OCI-LY3 (cell line): Measurements from ENCODE around the gene MAN1A1.
A peak's percentile ranks its signal among the peaks of the same experiment; 100 is the strongest.

Experiments used
- H2AFZ ChIP-seq: fragments of 200-600, 300-600 bp; shearing (Covaris generic); 2 replicates; pipeline ENCODE4 v1.6.0; 2014; ENCODE audit warnings: antibody characterized with exemption, low read depth, low read length
- H3K27ac ChIP-seq: fragments of 200-600, 300-600 bp; sonication (generic); 2 replicates; pipeline ENCODE4 v1.5.1; 2014; ENCODE audit warnings: mild to moderate bottlenecking, low read length, moderate library complexity, mixed read lengths
- H3K27me3 ChIP-seq: fragments of 200-600, 300-600 bp; sonication (generic); 2 replicates; pipeline ENCODE4 v1.6.1; 2014; ENCODE audit warnings: low read depth, low read length, mixed read lengths
- H3K36me3 ChIP-seq: fragments of 200-600, 300-600 bp; sonication (generic); replicated peaks from 2 replicates; pipeline ENCODE3; 2014; ENCODE audit warnings: low read depth, low read length, mixed read lengths
- H3K4me1 ChIP-seq: fragments of 300-600, 200-600 bp; sonication (generic); 2 replicates; pipeline ENCODE4 v1.6.1; 2014; ENCODE audit warnings: low read length, mixed read lengths
- H3K4me2 ChIP-seq: fragments of 200-600, 300-600 bp; sonication (generic); 2 replicates; pipeline ENCODE4 v1.6.1; 2014; ENCODE audit warnings: low read length, mixed read lengths
- H3K4me3 ChIP-seq: fragments of 300-600, 200-600 bp; sonication (generic); 2 replicates; pipeline ENCODE4 v1.5.1; 2014; ENCODE audit warnings: antibody characterized with exemption, mild to moderate bottlenecking, low read length, moderate library complexity
- H3K79me2 ChIP-seq: fragments of 300-600, 200-600 bp; shearing (Covaris generic); 2 replicates; pipeline ENCODE4 v1.6.1; 2014; ENCODE audit warnings: mild to moderate bottlenecking, low read length, mixed read lengths
- H3K9ac ChIP-seq: fragments of 300-600, 200-600 bp; shearing (Covaris generic); 2 replicates; pipeline ENCODE4 v1.6.0; 2014; ENCODE audit warnings: mild to moderate bottlenecking, low read length, moderate library complexity
- H3K9me3 ChIP-seq: fragments of 200-600, 300-600 bp; shearing (Covaris generic); 2 replicates; pipeline ENCODE4 v1.6.1; 2014; ENCODE audit warnings: low read length, mixed read lengths; ENCODE audit not compliant: insufficient read depth
- H4K20me1 ChIP-seq: fragments of 200-600, 300-600 bp; sonication (generic); 2 replicates; pipeline ENCODE4 v1.6.1; 2016; ENCODE audit warnings: low read length, mixed read lengths; ENCODE audit not compliant: insufficient read depth
- CTCF ChIP-seq: fragments of 200-600, 300-600 bp; sonication (generic); IDR thresholded peaks from 2 replicates; pipeline ENCODE4 v1.5.1; 2014; ENCODE audit warnings: antibody characterized with exemption, low read length, low read depth
- EZH2phosphoT487 ChIP-seq: fragments of 200-600 bp; shearing (Covaris generic); IDR thresholded peaks from 2 replicates; pipeline ENCODE4 v1.6.1; 2018; ENCODE audit warnings: antibody characterized with exemption, mixed run types, low read depth

MAN1A1 gene

GRCh38 chr6:119289651-119290050 is 59.9 kb downstream of the MAN1A1 start:
- Histone ChIP-seq H3K4me3 (no peak overlapping the region), H3K9me3 (no peaks in the 10 kb centered on the region), H3K27me3 (no peaks in the 10 kb centered on the region), H3K9ac (no peak overlapping the region), H4K20me1 (no peaks in the 10 kb centered on the region), H3K27ac (no peak overlapping the region), H3K4me1 (no peaks in the 10 kb centered on the region), H3K36me3 (no peaks in the 10 kb centered on the region), H3K4me2 (no peak overlapping the region), H3K79me2 (no peaks in the 10 kb centered on the region), H2AFZ (no peak overlapping the region)
- TF ChIP-seq EZH2phosphoT487 = no peak
- TF ChIP-seq CTCF = no peak

GRCh38 chr6:119285908-119286625 is 63.5 kb downstream of the MAN1A1 start:
- H3K27me3 ChIP-seq = no peaks in the 10 kb centered on the region
- TF ChIP-seq EZH2phosphoT487 (no peak), CTCF (no peak)
- H3K79me2 ChIP-seq = no peaks in the 10 kb centered on the region
- no peak overlapping the region for H3K4me2 ChIP-seq
- H2AFZ ChIP-seq = no peak overlapping the region
- H4K20me1 ChIP-seq = no peaks in the 10 kb centered on the region
- no peak overlapping the region for H3K4me3 ChIP-seq
- no peaks in the 10 kb centered on the region for H3K9me3 ChIP-seq
- no peak overlapping the region for H3K27ac ChIP-seq
- no peaks in the 10 kb centered on the region for H3K36me3 ChIP-seq
- H3K4me1 ChIP-seq = no peaks in the 10 kb centered on the region; the same call in 1 of the 2 replicates
- no peak overlapping the region for H3K9ac ChIP-seq

GRCh38 chr6:119284861-119285521 is 64.6 kb downstream of the MAN1A1 start:
- no peaks in the 10 kb centered on the region for H3K79me2 ChIP-seq
- no peak overlapping the region for H3K4me3 ChIP-seq

More at GRCh38 chr6:119284861-119285521, 64.6 kb downstream of the MAN1A1 start:
- peak; percentile 11; the same call in 1 of the 2 replicates for TF ChIP-seq CTCF
- TF ChIP-seq EZH2phosphoT487 = no peak
- no peaks in the 10 kb centered on the region for H3K36me3 ChIP-seq
- no peak overlapping the region for H2AFZ ChIP-seq
- no peaks in the 10 kb centered on the region for H3K27me3 ChIP-seq
- no peak overlapping the region for H3K27ac ChIP-seq
- no peak overlapping the region for H3K9ac ChIP-seq
- no peaks in the 10 kb centered on the region for H3K9me3 ChIP-seq
- no peaks in the 10 kb centered on the region for H4K20me1 ChIP-seq
- H3K4me1 ChIP-seq = no peaks in the 10 kb centered on the region; the same call in 1 of the 2 replicates
- no peak overlapping the region for H3K4me2 ChIP-seq
